Lower leg skin (tissue), 4 donors: ENCODE data around the gene ZFHX3. TPM values are rescaled to one million over a fixed set of nuclear protein-coding genes. Genes with fewer than 3 reads are reported as not detected.

Source experiments
- DNase-seq, 2 donors: peaks; one replicate each; pipeline ENCODE4 v3.0.0-alpha.2; 2019; ENCODE audit warnings: low spot score in 2 of 2
- H3K4me3 ChIP-seq: fragments of 200-600 bp; sonication (generic); 2 replicates; pipeline ENCODE4 v1.5.1; 2017; ENCODE audit warnings: mild to moderate bottlenecking, low read depth; ENCODE audit not compliant: poor library complexity, severe bottlenecking
- CTCF ChIP-seq, 3 donors: fragments of 450-650 bp; IDR thresholded peaks; one replicate each; pipeline ENCODE4 v1.5.1; 2016; ENCODE audit warnings: antibody characterized with exemption in 3 of 3, mild to moderate bottlenecking in 3 of 3, moderate library complexity in 2 of 3
- POLR2A ChIP-seq, 2 donors: fragments of 450-650 bp; IDR thresholded peaks; one replicate each; pipeline ENCODE4 v1.6.1; 2016 to 2017; ENCODE audit warnings: antibody characterized with exemption in 2 of 2, mild to moderate bottlenecking in 1 of 2, moderate library complexity in 1 of 2
- WGBS, 2 donors: methylation state at CpG; one replicate each; pipeline ENCODE4 v1.1.5; 2018; 5-methylcytosine and 5-hydroxymethylcytosine counted together
- intact Hi-C: fragments of 100-400 bp; cut with DNase I; formaldehyde crosslinking; loops from one replicate; pipeline ENCODE4 v1.15.0; 2023; ENCODE audit warnings: low total_unique reads
- total RNA-seq, 4 donors: library from RNA; depleted of rRNA; stranded (reverse); fragments of >200 nt; gene quantifications; one replicate each; pipeline ENCODE4 v1.1.0, GENCODE V29; 2016

Gene ZFHX3
- total RNA-seq, 4 donors from 2014 or later, result 3.4 to 14.9 (median 10.0) TPM

DNA sequence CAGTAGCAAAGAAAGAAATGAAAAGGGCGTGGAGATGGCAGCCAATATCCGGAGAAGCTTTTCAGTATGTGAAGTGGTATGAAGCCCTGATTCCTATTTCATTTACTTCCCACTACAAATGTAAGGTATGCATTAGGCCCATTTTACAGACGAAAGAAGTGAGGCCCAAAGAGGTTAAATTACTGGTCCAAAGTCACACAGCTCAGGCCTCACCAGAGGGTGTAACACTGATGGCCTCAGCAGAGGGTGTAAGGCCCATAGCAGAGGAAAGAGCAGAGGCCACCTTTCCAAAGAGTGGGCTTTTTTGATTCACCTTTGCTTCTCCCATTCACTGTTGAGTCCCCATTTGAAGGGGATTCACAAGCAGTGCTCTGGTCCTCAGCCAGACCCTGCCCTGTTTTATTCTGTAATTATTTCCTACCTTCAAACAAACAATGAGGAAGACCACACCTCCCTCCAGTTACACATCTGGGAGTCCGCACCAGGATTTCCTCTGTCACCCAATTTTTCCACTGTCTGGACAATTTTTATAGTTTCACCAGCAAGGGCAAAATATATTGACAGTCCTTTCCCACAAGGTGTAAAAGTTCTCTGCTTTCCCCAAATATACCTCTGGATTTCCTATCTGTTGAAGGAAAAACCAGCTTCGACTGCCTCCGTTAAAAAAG is 7.1 kb downstream of the ZFHX3 start:
- 93 to 94% methylated on average over 6 of the region's 6 CpGs for WGBS, 2 donors
- intact Hi-C loops, result no loop called here
- H3K4me3 ChIP-seq, result no peak overlapping the region
- TF ChIP-seq CTCF (IDR thresholded peaks at IDR 0.05) (no peak), POLR2A (IDR thresholded peaks at IDR 0.05) (no peak)
- no peak for DNase-seq

DNA sequence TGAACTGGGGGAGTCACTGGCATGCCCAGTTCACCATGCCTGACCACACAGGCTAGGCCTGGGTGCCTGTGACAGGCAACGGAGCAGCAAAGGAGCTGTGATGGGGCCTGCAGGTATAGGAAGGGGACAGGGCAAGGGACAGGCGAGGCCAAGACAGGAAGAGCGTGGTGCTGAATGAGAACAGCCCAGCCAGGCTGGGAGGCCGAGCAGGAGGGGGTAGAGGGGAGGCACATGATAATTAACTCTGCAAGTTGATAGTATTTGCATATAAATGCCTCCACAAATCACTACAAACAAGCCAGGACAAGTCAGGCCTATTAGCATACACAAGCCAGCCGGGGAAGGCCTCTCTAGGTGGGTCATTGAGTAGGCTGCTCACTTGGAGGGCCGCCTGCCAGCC is 7.8 kb downstream of the ZFHX3 start:
- H3K4me3 ChIP-seq, result no peak overlapping the region
- no peak for TF ChIP-seq POLR2A (IDR thresholded peaks at IDR 0.05)
- no peak for DNase-seq
- intact Hi-C loops, result no loop called here
- WGBS, 2 donors, result 79 to 80% methylated on average over 6 of the region's 6 CpGs

GRCh38 chr16:73037845-73038570 is 9.9 kb downstream of the ZFHX3 start:
- DNase-seq, result no peak
- no peak overlapping the region for H3K4me3 ChIP-seq
- WGBS, 2 donors, result 84 to 89% methylated on average over 14 of the region's 14 CpGs
- TF ChIP-seq CTCF (IDR thresholded peaks at IDR 0.05) (no peak), POLR2A (IDR thresholded peaks at IDR 0.05) (no peak)
- intact Hi-C loops, result loop anchor here (10.0 kb wide), 1 partner anchor 193 kb away; no protein-coding TSS in a partner anchor

DNA sequence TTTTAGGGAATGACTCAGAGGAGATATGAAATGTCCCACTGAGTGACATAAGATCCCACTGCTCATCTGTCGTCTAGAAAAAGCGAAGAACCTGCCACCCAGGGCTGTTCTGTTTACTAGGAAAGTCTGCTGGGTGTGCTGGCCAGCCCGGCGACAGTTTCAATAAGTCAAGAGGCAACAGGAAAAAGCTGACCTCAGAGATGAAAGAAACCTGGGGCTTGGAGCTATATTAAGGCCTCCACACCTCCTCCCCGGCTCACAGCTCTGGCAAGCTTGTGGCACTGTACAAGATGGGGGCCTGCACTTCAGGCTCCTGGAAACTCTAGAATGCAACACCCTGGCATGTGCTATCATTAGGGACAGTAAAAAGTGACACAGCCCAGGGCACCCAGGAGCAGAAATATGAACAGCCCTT is 10.6 kb downstream of the ZFHX3 start:
- no peak for TF ChIP-seq CTCF (IDR thresholded peaks at IDR 0.05)
- no peak for TF ChIP-seq POLR2A (IDR thresholded peaks at IDR 0.05)
- intact Hi-C loops, result loop anchor here (10.0 kb wide), 1 partner anchor 193 kb away; no protein-coding TSS in a partner anchor
- no peak for DNase-seq
- H3K4me3 ChIP-seq, result no peak overlapping the region
- WGBS, 2 donors, result 59 to 72% methylated on average over 5 of the region's 5 CpGs

- intact Hi-C loops, result loop anchor here (10.0 kb wide), 1 partner anchor 191 kb away; no protein-coding TSS in a partner anchor
- WGBS, 2 donors, result 63 to 71% methylated on average over 19 of the region's 19 CpGs
- no peak for DNase-seq
- no peak overlapping the region for H3K4me3 ChIP-seq
- TF ChIP-seq POLR2A (IDR thresholded peaks at IDR 0.05) (no peak), CTCF (IDR thresholded peaks at IDR 0.05) (no peak)
Measured at GRCh38 chr16:73036074-73036826, 11.7 kb downstream of the ZFHX3 start.

DNA sequence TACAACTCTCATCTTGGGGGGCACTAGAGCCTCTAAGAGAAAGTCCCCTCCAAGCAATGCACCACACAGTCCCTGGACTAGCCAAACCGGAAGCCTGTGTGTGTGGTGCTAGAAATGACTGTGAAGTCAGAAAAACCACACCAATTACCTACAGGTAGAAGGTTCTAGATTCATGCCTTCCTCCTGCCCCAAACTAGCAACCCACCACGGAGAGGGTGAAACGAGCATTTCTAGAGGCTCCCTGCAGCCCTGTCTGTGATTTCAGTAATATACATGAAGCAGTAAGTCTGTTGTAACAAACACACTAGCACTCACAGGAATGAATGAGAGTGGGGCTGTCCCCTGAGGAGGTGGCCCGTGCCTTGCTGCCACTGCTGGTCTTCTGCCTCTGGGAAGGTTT is 13.6 kb downstream of the ZFHX3 start:
- intact Hi-C loops, result loop anchor here (10.0 kb wide), 1 partner anchor 190 kb away; no protein-coding TSS in a partner anchor
- H3K4me3 ChIP-seq, result no peak overlapping the region
- WGBS, 2 donors, result 81 to 86% methylated on average over 4 of the region's 4 CpGs
- TF ChIP-seq POLR2A (IDR thresholded peaks at IDR 0.05), result no peak
- TF ChIP-seq CTCF (IDR thresholded peaks at IDR 0.05), result no peak
- no peak for DNase-seq
